AG10803 (cell line): ENCODE data around the gene TMEM129.
"Not testable (repeated sequence)": the region's sequence is repeated elsewhere in the genome, so short reads cannot be mapped to it uniquely, and the experiment has no call there.

Experiments used
- DNase-seq: peaks from one replicate; pipeline ENCODE4 v3.0.0; 2010; ENCODE audit warnings: low read depth
- H3K4me3 ChIP-seq: 2 replicates; pipeline ENCODE4 v1.5.1; 2011; ENCODE audit warnings: mild to moderate bottlenecking, low read length, control low read depth
- CTCF ChIP-seq: conservative IDR thresholded peaks from 2 replicates; pipeline ENCODE4 v1.5.1; 2011; ENCODE audit warnings: mild to moderate bottlenecking, low read length, control low read depth, inconsistent platforms

The TMEM129 gene

DNA sequence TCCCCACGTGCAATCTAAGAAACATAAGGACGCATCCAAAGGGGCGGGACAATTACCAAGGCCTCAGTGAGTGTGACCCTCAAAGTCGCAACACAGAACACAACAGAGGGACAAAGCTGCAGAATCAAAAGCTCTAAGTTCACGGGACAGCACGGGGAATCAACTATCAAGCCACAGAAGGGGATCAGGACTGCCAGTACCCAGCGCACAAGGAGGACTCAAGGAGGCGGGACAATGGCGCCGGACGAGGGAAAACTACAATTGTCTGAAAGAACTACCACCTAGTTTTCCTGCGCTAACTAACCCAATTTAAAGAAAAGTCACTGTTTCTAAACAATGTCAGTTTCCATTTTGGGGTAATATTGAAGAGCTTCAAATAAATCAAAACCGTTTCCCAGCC lies 38.3 kb downstream of the TMEM129 start:
- no peak for DNase-seq
- peak overlapping the region; percentile 65 for H3K4me3 ChIP-seq
- no peak for TF ChIP-seq CTCF

DNA sequence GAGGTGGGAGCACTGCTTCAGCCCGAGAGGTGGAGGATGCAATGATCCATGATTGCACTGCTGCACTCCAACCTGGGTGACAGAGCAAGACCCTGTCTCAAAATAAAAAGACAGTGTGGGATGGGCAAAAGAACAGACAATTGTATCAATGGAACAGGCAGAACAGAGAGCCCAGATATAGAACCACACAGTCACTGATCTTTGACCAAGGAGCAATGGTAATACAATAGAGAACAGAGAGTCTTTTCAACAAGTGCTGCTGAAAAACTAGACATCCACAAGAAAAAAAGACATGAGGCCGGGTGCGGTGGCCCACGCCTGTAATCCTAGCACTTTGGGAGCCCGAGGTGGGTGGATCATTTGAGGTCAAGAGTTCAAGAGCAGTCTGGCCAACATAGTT lies 42.9 kb downstream of the TMEM129 start:
- TF ChIP-seq CTCF, result no peak
- H3K4me3 ChIP-seq, result no peak overlapping the region
- no peak for DNase-seq

DNA sequence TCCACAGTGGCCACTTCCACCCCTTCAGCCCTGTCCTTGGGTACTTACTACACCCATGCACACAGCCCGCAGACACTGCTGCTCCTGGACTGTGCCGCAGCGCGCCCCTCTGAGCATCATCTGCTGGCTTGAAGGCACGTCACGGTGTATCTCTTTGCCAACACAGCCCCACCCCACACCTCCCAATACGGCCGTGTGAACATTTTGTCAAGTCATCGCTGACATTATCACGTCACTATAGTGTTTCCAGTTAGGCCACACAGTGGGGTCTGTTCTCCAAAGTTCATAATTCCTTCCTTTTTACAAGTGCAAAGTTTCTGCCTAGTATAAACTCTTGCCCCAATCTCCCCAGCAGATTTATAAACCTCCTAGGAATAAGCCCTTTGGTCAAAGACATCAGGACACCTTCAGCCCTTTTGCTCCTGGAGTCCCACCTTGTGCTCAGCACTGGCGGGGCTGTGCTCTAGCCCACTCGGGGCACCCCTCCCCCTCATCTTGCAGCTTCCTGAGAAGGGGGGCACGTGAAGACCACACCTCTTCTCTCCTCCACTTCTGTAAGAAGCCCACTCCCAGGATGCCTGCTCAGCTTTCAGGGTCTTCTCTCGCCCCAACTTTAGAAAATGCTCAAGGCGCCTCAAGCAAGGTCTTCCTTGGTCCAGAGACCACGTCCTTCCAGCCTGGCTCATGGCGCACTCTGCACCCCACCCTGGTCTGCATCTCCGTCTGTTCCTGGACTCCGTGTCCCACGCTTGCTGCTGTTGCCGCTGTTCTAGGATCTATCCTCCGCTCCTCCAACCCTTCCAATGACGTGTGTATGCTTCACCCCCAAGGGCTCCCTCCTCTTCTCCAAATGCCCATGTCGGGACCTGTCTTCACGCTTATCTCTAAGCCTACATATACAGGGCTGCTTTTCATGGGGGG lies 44.3 kb downstream of the TMEM129 start:
- no peak for DNase-seq
- no peak for TF ChIP-seq CTCF
- no peak overlapping the region for H3K4me3 ChIP-seq

DNA sequence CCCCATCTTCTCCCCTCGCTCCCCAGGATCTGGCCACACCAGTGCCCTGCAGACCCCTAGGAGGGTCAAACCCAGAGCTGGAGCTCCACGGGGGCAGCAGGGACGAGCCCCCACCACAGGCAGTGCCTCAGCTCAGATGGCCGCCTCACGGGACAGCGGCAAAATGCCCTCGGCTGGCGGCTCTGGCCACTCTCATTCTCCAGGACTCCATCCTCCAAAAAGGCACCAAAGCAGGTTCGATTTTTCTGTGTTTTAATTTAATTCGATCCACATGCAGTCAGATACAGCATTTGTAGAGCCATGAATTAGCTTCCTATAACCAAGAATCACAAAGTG lies 45.4 kb downstream of the TMEM129 start:
- no peak for TF ChIP-seq CTCF
- DNase-seq, result no peak
- no peak overlapping the region for H3K4me3 ChIP-seq

GRCh38 chr4:1675136-1675801 lies 45.9 kb downstream of the TMEM129 start:
- no peak for DNase-seq
- no peak overlapping the region for H3K4me3 ChIP-seq
- no peak for TF ChIP-seq CTCF

DNA sequence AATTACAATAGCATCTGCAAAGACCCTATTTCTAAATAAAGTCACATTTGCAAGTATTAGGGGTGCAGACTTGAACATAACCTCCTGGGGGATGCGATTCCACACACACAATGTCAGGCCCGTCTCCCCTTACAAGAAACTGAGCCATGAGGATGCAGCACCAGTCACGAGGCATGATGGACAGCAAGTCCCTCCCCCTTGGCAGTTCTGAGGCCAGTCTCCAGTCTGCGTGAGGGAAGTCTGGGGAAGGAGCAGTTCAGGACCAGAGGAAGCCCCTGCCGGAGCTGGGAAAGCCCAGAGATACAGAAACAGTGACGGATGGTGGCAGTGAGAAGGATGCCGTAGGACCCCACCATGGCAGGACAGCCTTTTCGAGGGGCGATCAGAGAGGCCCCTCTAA lies 46.4 kb downstream of the TMEM129 start:
- no peak overlapping the region for H3K4me3 ChIP-seq
- no peak for DNase-seq
- no peak for TF ChIP-seq CTCF

- no peak for DNase-seq
- no peak for TF ChIP-seq CTCF
- H3K4me3 ChIP-seq, result no peak overlapping the region
Observed at GRCh38 chr4:1673671-1674070, 47.5 kb downstream of the TMEM129 start.

DNA sequence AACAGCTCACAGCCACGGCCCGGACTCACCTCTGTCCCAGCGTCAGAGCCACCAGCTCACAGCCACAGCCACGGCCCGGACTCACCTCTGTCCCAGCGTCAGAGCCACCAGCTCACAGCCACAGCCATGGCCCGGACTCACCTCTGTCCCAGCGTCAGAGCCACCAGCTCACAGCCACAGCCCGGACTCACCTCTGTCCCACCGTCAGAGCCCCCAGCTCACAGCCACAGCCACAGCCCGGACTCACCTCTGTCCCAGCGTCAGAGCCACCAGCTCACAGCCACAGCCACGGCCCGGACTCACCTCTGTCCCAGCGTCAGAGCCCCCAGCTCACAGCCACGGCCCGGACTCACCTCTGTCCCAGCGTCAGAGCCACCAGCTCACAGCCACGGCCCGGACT lies 50.1 kb downstream of the TMEM129 start:
- not testable (repeated sequence) for DNase-seq, H3K4me3 ChIP-seq
